Stimulated activated CD4-positive, alpha-beta T cell treated with anti-CD3 and anti-CD28 coated beads, Interleukin-15, amount 100 ng/mL, for 1 hour (primary cell): ENCODE data around the gene NUFIP1.
"Not testable (repeated sequence)": the region's sequence is repeated elsewhere in the genome, so short reads cannot be mapped to it uniquely, and the experiment has no call there.

Source experiments
- DNase-seq, 2 donors: peaks; one replicate each; pipeline ENCODE4 v3.0.0-alpha.2; 2020; ENCODE audit warnings: low read depth in 1 of 2, low spot score in 1 of 2

Gene NUFIP1

DNA sequence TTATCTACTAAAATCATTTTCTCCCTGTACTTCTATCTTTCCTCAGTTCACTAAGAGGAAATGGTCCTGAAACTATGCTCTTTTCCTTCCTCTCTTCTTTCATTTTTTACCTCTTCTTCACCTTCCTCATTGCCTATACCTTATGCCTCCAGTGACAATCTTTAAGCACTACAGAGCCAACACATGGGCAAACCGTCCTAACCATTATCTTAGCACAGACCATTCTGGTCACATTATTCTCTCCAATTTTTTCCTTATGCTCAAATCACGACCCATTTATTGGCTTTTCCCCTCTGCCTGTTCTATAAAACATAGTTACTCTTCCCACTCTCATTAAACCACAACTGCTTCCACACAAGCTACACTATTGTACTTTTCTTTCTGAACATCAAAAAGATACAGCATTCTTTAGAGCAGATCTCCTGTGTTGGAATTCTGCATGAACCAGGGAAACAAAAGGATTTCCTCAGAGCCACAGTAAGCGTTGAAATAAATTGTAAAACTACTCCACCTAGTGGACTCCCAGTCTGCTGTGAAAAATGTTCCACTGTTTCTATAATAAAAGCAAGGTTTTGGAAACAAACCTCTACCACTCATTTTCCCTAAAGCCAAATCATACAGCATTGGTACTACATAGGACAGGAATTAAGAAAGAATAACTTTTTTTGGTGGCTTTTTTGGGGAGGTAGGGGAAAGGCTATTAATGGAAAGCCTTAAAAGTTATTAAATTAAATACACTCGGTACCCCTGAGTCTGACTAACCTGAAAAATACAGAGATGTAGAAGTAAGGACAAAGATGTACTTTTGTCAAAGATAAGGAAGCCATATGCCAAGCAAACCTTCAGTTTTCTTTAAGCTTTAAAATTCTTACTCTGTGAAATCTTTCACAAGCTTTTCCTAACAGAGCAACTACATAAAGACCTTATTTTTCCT lies 19.5 kb downstream of the NUFIP1 start:
- DNase-seq, result no peak

DNA sequence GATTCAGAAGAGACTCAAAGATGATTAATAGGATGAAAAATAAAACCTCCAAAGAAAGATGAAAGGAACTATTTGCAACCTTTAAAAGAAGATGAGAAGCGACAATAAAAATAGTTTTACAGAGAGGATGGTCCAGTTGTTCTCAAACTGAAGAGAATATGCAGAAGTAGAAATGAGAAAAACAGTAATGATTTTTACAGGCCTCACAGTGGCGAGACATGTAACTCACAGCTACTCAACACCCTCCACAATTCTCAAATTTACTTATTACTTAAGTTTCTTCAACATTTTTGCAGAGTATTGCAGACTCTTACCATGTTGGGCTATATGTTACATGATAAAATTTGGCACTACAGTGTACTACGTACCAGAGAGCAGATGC lies 20.8 kb downstream of the NUFIP1 start:
- DNase-seq, result no peak

DNA sequence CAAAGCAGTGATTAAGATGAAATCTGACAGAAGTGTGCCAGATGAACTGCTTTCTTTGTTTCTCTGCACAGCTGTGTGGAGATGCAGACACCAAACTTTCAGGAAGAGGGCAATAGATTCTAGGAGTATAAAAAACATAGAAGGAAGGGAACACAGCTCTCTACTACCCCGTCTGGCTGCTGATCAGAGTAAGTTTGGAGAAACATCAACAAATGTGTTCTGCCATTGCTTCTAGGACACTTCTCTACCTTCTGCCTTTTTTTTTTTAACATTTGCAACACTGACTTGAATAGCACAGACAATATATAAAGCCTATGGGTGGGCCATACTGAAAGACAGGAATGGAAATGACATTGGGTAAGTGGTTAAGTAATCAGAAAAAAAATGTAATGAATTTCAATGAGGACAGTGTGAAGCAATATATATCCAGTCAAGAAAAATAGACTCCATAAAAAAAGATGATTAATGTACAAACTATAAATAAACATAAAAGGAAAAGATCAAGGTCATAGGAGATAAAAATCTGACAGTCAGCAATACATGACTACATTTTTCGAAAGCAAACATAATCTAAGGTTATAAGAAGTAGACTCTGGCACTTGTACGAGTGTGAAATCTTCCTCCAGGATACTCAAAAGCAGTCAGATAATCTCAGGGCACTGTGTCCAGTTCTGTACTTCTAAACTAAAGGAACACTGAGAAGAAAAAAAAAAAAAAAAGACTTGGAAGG lies 21.4 kb downstream of the NUFIP1 start:
- no peak for DNase-seq

DNA sequence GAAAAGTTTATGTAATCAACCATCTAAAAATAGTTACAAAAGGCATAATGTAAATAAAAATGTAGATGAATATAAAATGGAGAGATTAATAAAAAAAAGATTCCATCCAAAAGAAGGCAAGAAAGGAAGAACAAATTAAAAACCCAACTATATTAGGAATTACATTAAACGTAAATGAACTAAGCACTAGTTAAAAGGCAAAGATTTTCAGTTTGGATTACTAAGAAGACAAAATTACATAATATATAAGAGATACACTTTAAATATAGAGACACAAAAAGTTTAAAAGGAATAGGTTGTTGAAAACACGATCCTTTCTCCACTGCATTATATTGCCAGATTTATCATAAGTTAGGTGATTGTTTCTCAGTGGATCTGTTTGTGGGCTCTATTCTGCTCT lies 27.3 kb downstream of the NUFIP1 start:
- DNase-seq, result no peak

DNA sequence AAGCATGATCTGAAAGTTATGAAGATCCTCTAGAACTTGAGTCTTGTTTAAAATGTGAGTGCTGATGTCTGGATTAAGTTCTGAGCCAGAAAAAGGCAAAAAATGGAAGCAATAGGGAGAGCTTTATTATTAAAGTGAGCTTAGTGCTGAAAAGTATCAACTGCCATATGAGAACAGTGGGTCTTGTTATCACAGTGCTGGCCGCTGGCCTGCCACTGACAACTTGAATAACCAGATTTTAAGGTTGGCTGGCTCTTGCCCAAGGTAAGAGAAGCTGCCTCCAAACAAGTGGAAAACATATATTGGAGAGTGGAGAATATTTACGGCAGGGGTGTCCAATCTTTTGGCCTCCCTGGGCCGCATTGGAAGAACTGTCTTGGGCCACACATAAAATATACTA lies 33.9 kb downstream of the NUFIP1 start:
- DNase-seq, result no peak

DNA sequence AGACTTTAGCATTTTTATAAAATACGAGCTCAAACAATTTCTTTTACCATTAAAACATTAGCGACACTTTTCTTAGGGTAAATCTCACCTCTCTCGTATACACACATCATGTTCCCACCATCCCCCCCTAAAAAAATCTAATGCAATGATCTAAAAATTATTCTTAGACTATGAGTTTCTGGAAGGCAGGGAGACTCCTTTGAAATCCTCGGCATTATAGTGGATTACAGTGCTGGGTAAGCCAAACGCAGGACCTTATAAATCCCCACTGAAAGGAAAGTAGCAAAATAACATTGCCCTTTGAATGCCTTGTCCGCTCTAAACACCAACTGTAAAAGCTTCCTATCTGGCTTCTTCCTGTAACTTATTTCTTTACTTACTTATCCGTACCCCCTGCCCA lies 35.0 kb downstream of the NUFIP1 start:
- DNase-seq, result no peak

DNA sequence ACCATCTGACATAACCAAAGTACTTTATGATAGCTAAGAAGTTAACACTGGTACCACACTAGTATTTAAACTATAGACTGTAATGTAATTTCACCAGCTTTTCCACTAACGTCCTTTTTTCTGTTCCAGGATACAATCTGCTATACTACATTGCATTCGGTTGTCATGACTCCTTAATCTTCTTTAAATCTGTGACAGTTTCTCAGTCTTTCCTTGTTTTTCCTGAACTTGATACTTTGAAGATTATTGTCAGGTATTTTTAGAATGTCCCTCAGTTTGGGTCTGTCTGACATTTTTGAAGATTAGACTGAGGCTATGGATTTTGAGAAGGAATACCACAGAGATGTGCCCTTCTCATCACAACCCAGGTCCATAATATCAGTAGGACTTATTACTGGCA lies 36.6 kb downstream of the NUFIP1 start:
- DNase-seq, result no peak

DNA sequence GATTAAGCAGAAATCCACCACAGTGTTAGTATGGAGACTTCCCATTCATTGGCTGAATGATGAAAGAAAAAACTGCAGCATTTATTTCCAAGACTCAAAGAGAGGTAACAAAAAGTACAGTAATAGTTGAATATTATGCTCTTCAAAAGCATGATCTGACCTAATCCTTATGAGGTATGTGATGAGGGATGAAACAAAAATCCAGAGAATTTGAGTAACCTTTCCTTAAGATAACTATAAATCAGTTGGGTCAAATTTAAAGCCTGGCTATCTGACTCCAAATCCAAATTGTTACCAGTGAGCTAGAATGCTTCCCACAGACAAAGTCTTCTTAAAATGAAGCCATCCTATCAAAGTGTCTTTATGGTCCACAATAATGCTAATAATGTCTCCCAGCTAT lies 38.1 kb downstream of the NUFIP1 start:
- no peak for DNase-seq

DNA sequence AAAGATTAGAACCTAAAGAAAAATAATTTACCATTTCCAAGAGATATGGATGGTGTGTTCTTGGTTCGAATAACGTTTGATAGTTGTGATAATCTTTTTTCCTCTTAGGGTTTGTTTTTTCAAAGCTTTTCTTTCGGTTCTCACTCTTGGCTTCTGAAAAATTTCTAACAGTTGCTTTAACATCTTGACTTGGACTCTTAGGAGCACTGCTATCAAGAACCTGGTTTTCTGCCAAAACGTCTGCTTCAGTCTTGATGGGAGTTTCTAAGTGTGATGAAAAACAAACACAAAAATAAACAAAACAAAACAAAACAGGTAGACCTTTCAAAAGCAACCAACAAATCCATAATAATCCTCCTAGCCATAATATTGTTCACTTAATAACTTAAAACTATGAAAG lies 45.9 kb downstream of the NUFIP1 start:
- not testable (repeated sequence) for DNase-seq

DNA sequence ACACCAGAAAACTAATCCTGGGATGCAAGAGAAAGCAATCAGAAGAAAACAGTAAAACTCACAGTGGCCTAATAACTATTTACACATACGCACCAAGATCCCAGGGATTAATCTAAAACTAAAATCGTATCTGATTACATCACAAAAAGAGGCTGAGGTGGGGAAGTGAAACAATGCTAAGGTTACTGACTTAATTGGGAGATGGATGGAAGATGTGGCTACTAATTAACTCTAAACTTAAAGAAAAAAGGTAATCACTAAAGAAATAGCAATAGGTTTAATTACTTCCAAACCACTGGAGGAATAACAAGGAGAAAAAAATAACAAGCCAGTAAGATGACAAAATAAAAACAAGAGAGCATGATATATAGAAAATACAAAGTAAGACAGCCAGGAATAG lies 50.4 kb downstream of the NUFIP1 start:
- no peak for DNase-seq

DNA sequence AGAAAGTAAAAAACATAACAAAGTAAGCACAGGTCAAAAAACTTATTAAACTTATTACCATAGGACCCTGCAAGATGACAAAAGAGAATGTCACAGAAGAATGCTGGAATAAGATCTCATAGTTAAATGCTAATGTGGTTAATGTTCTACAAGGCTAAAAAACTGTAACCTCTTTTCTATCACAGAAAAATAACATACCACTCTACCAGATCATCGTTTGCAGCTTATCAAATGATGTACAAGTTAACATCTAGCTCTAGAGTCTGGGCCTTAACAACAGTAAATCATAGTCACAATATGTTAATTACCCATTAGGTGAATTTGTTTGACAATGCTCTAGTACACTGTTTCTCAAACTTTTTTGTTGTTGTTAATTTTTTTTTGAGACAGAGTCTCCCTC lies 53.0 kb downstream of the NUFIP1 start:
- DNase-seq, result no peak

DNA sequence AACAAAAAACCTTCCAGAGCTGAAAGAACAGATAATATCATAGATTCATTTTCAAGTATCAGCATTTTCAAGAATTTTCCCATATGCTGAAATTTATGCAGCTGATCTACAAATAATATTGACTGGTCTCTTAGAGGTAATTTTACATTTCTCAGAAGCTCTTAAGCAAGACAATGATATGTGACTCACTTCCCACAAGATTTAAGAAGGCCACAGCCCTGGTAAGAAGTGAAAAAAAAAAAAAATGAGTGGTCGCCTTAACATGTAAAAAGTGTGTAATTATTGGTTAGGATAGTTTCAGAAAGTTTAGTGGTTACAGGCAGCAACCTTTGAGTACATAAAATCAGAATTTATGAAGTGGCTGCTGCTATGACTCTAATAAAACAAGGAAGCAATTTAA lies 54.5 kb downstream of the NUFIP1 start:
- DNase-seq, result no peak

DNA sequence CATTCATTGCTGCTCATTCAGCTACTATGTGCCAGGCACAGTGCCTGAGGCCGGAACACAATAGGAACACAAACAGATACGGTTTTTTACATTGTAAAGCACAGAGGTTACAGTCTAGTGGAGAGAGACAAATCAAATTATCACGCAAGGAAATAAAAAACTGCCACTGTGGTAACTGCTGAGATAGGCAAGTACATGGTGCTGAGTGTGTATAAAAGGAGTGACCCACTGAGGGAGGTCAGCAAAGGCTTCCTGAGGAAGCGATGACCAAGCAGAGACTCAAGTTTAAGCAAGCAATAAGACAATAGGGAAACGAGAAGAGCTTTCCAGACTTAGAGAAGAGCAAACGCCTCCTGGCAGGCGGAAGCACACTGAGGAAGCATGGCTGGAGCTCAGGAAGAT lies 56.4 kb downstream of the NUFIP1 start:
- no peak for DNase-seq

DNA sequence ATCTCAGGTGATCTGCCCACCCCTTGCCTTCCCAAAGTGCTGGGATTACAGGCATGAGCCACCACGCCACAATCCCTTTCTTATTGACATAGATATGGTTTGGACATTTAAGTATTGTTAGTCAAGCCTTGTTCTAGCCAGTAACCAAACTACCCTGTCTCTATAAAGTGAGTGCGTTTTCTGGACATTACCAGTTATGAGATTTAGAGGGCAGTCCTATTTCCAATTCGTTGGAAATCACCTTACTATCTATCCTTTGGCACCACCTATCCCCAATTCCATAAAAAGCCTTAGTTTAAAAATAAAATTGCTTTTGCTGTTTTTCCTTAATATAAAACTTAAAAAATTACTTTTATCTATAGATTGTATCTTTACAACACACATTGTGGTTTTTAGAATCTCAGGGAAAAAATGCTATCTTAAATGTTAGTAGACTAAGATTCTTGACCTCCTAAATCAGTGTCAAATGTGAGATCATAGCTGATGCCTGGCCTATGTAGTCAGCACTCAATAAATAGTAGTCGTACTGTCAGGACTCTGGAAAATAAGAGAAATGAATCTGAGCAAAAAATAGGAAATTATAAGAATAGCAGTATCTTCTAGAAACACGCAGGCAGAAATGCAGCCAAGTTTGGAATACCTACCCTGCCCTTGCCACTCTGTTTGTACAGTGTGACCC lies 57.0 kb downstream of the NUFIP1 start:
- no peak for DNase-seq

DNA sequence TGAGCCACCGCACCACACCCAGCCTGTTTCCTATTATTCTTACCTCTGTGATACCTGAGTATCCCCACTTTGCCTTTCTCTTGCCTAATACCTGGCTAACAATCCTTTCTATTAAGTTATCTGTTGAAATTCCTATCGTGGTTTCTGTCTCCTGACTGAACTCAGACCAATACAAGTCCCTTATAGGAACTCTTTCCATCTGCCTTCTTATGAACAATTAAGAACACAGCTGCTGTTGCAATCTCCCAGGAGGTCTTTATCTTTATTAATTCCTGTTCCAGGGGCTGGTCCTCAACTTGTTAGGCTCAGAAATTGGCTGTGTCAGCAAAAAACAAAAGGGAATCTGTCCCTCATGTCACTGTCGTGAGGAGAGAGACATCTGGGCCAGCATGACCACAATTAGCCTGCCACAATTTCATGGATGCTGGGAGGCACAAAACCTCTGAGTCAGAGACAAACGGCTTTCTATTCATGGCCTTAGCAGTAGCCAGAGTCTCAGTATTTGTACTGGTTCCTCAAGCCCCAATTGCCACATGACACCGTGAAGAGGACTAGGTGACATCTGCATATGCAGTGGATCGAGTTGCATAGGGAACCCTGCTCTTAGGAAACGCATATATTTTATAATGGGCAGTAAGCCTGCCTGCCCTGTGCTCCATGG lies 58.2 kb downstream of the NUFIP1 start:
- no peak for DNase-seq

DNA sequence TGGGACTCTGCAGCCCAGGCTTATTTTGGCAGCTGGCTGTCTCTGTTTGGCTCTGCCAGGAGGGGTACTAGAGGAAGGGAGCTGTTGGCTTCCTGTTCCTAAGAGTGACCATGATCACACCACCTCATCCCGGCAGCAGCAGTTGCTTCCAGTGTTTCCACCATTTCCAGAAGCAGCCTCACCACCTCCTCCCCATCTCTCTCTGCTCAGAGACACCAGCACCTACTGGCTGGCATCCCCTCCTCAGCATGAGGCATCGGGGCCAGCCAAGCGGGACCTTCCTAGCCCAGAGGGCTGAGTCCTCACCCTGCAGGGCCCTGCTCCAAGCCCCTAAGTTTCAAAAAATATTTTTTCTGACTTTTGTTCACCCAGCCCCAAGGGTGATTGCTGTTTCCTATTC lies 59.0 kb downstream of the NUFIP1 start:
- no peak for DNase-seq

DNA sequence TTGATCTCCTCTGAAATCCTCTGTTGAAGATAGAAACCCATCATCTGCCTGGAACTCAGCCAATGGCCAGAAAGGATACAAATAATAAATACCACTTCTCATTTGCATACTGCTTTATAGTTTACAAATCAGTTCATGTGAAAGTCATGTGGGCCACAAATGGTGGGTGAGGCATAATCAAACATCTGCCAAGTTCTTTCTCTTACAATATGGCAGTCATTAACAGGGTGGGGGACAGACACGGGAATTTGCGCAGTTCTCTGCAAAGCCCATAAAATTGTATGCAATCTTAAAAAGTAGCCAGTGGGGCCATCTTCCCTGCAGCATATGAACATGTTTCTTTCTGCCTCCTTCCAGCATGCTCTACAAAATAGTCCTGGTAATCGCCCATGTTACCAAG lies 59.6 kb downstream of the NUFIP1 start:
- no peak for DNase-seq

DNA sequence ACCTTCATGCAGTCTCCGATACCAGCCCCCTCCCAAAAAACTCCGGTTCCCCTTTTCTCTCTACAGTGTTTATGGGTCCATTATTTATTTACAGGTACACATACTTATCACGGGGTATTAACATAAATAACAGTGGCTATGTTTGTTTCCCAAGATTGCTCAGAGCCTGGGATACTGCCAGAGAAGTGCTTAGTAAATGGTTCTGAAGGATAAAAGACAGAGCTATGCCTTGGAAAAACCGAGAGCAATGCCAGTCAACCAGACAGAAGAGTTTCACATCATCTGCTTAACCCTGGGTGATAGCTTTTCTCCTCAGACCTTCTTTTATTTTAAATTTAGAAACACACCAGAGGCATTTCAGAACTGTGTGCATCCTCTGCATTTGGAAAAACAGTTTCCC lies 61.3 kb downstream of the NUFIP1 start:
- no peak for DNase-seq

DNA sequence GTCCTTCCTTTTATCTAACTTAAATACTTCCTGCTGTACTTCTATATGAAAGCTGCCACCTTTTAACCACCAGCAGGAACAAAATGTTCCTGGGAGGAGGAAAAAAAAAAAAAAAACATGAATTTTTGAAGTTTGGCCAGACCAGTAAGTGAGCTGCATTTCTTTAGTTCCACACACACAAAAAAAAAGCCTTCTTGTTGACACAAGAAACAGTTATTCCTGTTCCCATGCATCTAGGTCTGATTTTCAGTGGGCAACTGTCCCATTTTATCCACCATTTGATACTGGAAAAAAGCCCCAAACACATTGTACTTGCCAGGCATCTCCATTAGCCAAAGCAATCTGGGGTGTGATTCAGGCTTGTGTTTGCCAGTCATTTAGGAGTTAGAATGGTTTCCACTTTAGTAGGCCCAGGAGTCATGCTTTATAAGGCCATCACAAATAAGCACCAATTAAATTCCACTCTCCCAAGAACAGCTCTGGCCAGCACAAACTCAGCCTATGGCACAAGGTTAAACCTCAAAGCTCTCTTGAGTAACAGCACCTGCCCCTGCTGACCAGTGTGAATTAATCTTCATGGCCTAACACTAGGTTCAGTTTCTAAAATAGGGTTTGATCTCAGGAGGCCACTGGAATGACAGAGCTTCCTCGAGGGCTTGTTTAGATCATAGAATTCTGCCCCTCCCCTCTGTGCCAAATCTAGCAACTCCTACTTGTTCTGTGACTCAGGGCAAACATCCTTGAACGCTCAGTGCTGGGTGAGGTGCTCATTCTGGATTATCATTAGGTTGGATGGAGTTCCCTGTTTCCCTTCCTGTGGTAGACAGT lies 67.1 kb downstream of the NUFIP1 start:
- DNase-seq, result no peak

DNA sequence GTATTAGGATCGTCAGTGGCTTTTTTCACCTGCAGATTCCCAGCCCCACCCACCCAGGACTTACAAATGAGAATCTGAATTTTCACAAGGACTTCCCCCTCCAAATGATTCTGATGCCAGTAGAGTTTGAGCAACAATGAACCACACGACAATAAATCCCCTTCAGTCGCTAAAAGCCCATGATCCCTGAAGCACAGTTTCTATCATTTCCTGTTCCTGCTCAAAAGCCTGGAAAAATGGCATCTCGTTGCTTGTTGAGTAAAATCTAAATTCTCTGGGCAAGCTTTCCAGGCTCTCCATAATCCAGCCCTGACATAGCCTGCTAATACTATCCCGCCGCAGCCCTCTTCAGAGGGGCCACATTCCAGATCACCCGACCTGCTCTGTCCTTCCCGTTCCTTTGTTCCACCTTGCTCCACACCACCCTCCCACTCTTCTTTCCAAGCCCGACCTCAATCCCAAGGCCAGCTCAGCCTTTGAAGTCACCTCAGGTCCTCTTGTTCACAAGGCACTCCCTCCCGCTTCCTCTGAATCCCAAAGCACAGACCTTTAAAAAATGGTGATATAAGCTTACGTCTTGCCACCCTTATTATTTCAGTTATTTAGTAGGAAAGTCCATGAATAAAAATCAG lies 67.9 kb downstream of the NUFIP1 start:
- no peak for DNase-seq
